Metanephros (tissue), 1 donor: ENCODE results near the gene DGCR6. TPM values are rescaled to one million over a fixed set of nuclear protein-coding genes. Genes with fewer than 3 reads are reported as not detected.

Experiments
- total RNA-seq: library from RNA; depleted of rRNA; stranded (reverse); fragments of >200 nt; gene quantifications from one replicate; pipeline ENCODE4 v1.2.3, GENCODE V29; 2014

Gene DGCR6
- total RNA-seq = 6.4 TPM

GRCh38 chr22:18905540-18906409, at the start of gene DGCR6:
TSS of gene DGCR6 (plus strand) at chr22:18906320. CDS start at chr22:18906375, 55 bp downstream.

DNA sequence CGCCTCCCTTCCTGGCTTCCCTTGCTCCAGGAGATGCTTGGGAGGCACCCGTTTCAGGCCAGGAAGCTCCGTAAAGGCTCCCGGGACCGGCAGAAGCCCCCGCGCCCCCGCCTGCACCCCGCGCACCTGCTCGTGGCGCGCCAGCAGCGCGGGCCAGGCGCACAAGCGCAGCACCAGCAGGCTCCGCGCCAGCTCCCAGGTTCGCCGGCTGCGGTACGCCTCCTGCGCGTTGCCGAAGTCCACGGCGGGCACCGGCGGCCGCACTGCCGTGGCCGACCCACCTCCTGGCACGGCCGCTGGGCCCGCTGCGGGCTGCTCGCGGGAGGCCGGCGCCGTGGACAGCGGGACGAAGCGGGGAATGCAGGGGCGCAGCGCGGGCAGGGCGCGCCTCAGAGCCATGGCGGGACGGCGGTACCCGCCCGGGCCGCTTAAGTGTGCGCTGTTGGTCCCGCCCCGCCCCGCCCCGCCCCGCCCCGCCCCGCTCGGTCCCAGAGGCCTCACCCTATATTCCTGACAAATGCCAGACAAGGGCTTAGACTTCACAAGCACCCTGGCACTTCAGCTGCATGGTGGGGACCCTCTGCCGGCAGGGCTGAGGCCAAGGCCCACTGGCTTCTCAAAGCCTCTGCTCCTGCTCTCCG, 29.9 kb downstream of the DGCR6 start, which contains the start of gene PRODH:
Gene PRODH, minus strand, starts transcription at position 405 of the 641 bp plus-strand sequence. Its CDS starts 6 bp downstream, at position 399.

Other genes starting within 250 kb of the DGCR6 start
- 12.9 TPM for gene PRODH, start 30.0 kb downstream of the DGCR6 start, total RNA-seq
- gene DGCR2, start 216.1 kb downstream of the DGCR6 start, total RNA-seq = 82.6 TPM
- gene TSSK2, start 225.0 kb downstream of the DGCR6 start, total RNA-seq = not detected
- 11.9 TPM for gene ESS2, start 238.3 kb downstream of the DGCR6 start, total RNA-seq
- not detected for gene GSC2, start 244.0 kb downstream of the DGCR6 start, total RNA-seq